Measurements from ENCODE around the gene ERCC6.
A peak's percentile ranks its signal among the peaks of the same experiment; 100 is the strongest.

Gene ERCC6
- long read RNA-seq, donor 1, partial matches to known transcripts = 0 of 2 reads
- long read RNA-seq, donor 1, other reads (novel, unspliced or antisense) = 0 of 2 reads
- long read RNA-seq, donor 2, partial matches to known transcripts = 0 of 2 reads
- long read RNA-seq, donor 2, other reads (novel, unspliced or antisense) = 0 of 2 reads
- long read RNA-seq, donor 3, partial matches to known transcripts = 0 of 2 reads
- long read RNA-seq, donor 3, other reads (novel, unspliced or antisense) = 0 of 2 reads
- long read RNA-seq, donor 4, partial matches to known transcripts = 0 of 3 reads
- long read RNA-seq, donor 4, other reads (novel, unspliced or antisense) = 0 of 3 reads
- long read RNA-seq, donor 5, full-length matches to known transcripts = 1 of 1 reads
- long read RNA-seq, donor 5, partial matches to known transcripts = 0 of 1 reads
- long read RNA-seq, donor 5, other reads (novel, unspliced or antisense) = 0 of 1 reads
- long read RNA-seq, donor 6 = 0 reads
- long read RNA-seq, donor 7, partial matches to known transcripts = 0 of 1 reads
- long read RNA-seq, donor 7, other reads (novel, unspliced or antisense) = 0 of 1 reads
- long read RNA-seq, donor 8, partial matches to known transcripts = 0 of 1 reads
- long read RNA-seq, donor 8, other reads (novel, unspliced or antisense) = 0 of 1 reads

- DNase-seq = peak; percentile 95
Observed at GRCh38 chr10:49538381-49539319, at the start of gene ERCC6. ERCC6 (minus strand) TSS chr10:49539121.

GRCh38 chr10:49587981-49588380 lies 49.1 kb upstream of the ERCC6 start:
- no peak for DNase-seq

GRCh38 chr10:49585387-49585786 lies 46.5 kb upstream of the ERCC6 start:
- no peak for DNase-seq

- DNase-seq = no peak
Observed at GRCh38 chr10:49579621-49580020, 40.7 kb upstream of the ERCC6 start.

GRCh38 chr10:49578392-49578791 lies 39.5 kb upstream of the ERCC6 start:
- DNase-seq = no peak

- no peak for DNase-seq
Observed at GRCh38 chr10:49577182-49577925, 38.4 kb upstream of the ERCC6 start.

GRCh38 chr10:49575489-49576072 lies 36.7 kb upstream of the ERCC6 start:
- DNase-seq = no peak

- DNase-seq = no peak
Observed at GRCh38 chr10:49572594-49573114, 33.7 kb upstream of the ERCC6 start.

- no peak for DNase-seq
Observed at GRCh38 chr10:49571388-49571787, 32.5 kb upstream of the ERCC6 start.

GRCh38 chr10:49569031-49569631 lies 30.2 kb upstream of the ERCC6 start:
- DNase-seq = no peak

GRCh38 chr10:49568235-49568634 lies 29.3 kb upstream of the ERCC6 start:
- no peak for DNase-seq

- no peak for DNase-seq
Observed at GRCh38 chr10:49567810-49568209, 28.9 kb upstream of the ERCC6 start.

- no peak for DNase-seq
Observed at GRCh38 chr10:49564461-49565009, 25.6 kb upstream of the ERCC6 start.

- DNase-seq = no peak
Observed at GRCh38 chr10:49562893-49563292, 24.0 kb upstream of the ERCC6 start.

GRCh38 chr10:49560526-49560925 lies 21.6 kb upstream of the ERCC6 start:
- no peak for DNase-seq

- no peak for DNase-seq
Observed at GRCh38 chr10:49559476-49559875, 20.6 kb upstream of the ERCC6 start.

GRCh38 chr10:49558190-49558589 lies 19.3 kb upstream of the ERCC6 start:
- no peak for DNase-seq

GRCh38 chr10:49557681-49558080 lies 18.8 kb upstream of the ERCC6 start:
- no peak for DNase-seq

- DNase-seq = no peak
Observed at GRCh38 chr10:49556723-49557122, 17.8 kb upstream of the ERCC6 start.

GRCh38 chr10:49552277-49552676 lies 13.4 kb upstream of the ERCC6 start:
- no peak for DNase-seq

- no peak for DNase-seq
Observed at GRCh38 chr10:49550563-49550962, 11.6 kb upstream of the ERCC6 start.
